T-helper 17 cell (primary cell): Measurements from ENCODE around the gene ZNF654. TPM values are rescaled to one million over a fixed set of nuclear protein-coding genes. Genes with fewer than 3 reads are reported as not detected.
"Not testable (repeated sequence)": the region's sequence is repeated elsewhere in the genome, so short reads cannot be mapped to it uniquely, and the experiment has no call there.

Source experiments
- ATAC-seq: fragments of 150-1000 bp; cut with Tn5 transposase; 2 replicates; pipeline ENCODE4 v1.10.0; 2021; ENCODE audit warnings: mild to moderate bottlenecking, moderate library complexity
- DNase-seq, 3 donors: peaks; one replicate each; pipeline versions ENCODE4 v3.0.0 to v3.0.0-alpha.2; 2020 to 2021
- H3K9me3 ChIP-seq: one replicate; pipeline ENCODE4 v1.7.0; 2013; ENCODE audit warnings: low read length, mild to moderate bottlenecking; ENCODE audit not compliant: control insufficient read depth, poor library complexity, severe bottlenecking
- H3K27ac Mint-ChIP-seq: one replicate; pipeline ENCODE4 v1.8.0; 2022; ENCODE audit warnings: mild to moderate bottlenecking, moderate library complexity, mixed read lengths
- H3K27me3 Mint-ChIP-seq: one replicate; pipeline ENCODE4 v1.8.0; 2022; ENCODE audit warnings: mixed read lengths
- H3K36me3 Mint-ChIP-seq: one replicate; pipeline ENCODE4 v1.8.0; 2022; ENCODE audit warnings: low read depth, mixed read lengths
- H3K4me1 Mint-ChIP-seq: one replicate; pipeline ENCODE4 v1.8.0; 2022; ENCODE audit warnings: mild to moderate bottlenecking, mixed read lengths
- H3K4me3 Mint-ChIP-seq: one replicate; pipeline ENCODE4 v1.8.0; 2022; ENCODE audit warnings: mild to moderate bottlenecking, moderate library complexity, mixed read lengths
- total RNA-seq, 4 donors: library from RNA in 2 of 4; stranded (reverse) in 2 of 4; gene quantifications; one replicate each; pipeline ENCODE4 v1.2.3 and lab custom pipeline; 2022 to 2026

ZNF654 gene
- total RNA-seq, 2 donors from 2014 or later = 12.6 to 16.1 TPM

- ATAC-seq = no peak
Measured at GRCh38 chr3:88082854-88083253, 23.8 kb downstream of the ZNF654 start.

GRCh38 chr3:88084097-88084501 is 25.0 kb downstream of the ZNF654 start:
- peak overlapping the region; percentile 14 for H3K27ac Mint-ChIP-seq
- no peaks in the 10 kb centered on the region for H3K27me3 Mint-ChIP-seq
- DNase-seq (no peak), ATAC-seq (no peak)
- peaks cover 2% of the 10 kb centered on the region for H3K36me3 Mint-ChIP-seq
- H3K9me3 ChIP-seq = no peaks in the 10 kb centered on the region
- peaks cover 25% of the 10 kb centered on the region for H3K4me1 Mint-ChIP-seq
- no peak overlapping the region for H3K4me3 Mint-ChIP-seq

More at GRCh38 chr3:88082854-88083253, 23.8 kb downstream of the ZNF654 start:
- no peaks in the 10 kb centered on the region for H3K9me3 ChIP-seq
- H3K36me3 Mint-ChIP-seq = peaks cover 2% of the 10 kb centered on the region
- DNase-seq = no peak
- H3K4me3 Mint-ChIP-seq = no peak overlapping the region
- no peaks in the 10 kb centered on the region for H3K27me3 Mint-ChIP-seq
- H3K27ac Mint-ChIP-seq = no peak overlapping the region
- peaks cover 35% of the 10 kb centered on the region for H3K4me1 Mint-ChIP-seq

GRCh38 chr3:88090681-88091080 is 31.6 kb downstream of the ZNF654 start:
- H3K36me3 Mint-ChIP-seq = peaks cover 8% of the 10 kb centered on the region
- H3K4me1 Mint-ChIP-seq = peaks cover 3% of the 10 kb centered on the region
- H3K27me3 Mint-ChIP-seq = no peaks in the 10 kb centered on the region
- ATAC-seq (no peak), DNase-seq (no peak)
- no peak overlapping the region for H3K4me3 Mint-ChIP-seq
- no peaks in the 10 kb centered on the region for H3K9me3 ChIP-seq
- H3K27ac Mint-ChIP-seq = no peak overlapping the region

- Mint-ChIP-seq H3K4me3 (no peak overlapping the region), H3K27ac (no peak overlapping the region), H3K27me3 (no peaks in the 10 kb centered on the region), H3K36me3 (peaks cover 8% of the 10 kb centered on the region), H3K4me1 (peaks cover 3% of the 10 kb centered on the region)
- H3K9me3 ChIP-seq = no peaks in the 10 kb centered on the region
- ATAC-seq = no peak
- DNase-seq = no peak
Measured at GRCh38 chr3:88092270-88092669, 33.2 kb downstream of the ZNF654 start.

GRCh38 chr3:88093266-88093665 is 34.2 kb downstream of the ZNF654 start:
- Mint-ChIP-seq H3K4me1 (peaks cover 3% of the 10 kb centered on the region), H3K4me3 (no peak overlapping the region), H3K27ac (no peak overlapping the region), H3K27me3 (no peaks in the 10 kb centered on the region), H3K36me3 (peaks cover 11% of the 10 kb centered on the region)
- DNase-seq (no peak), ATAC-seq (no peak)
- H3K9me3 ChIP-seq = no peaks in the 10 kb centered on the region

GRCh38 chr3:88101142-88101541 is 42.1 kb downstream of the ZNF654 start:
- H3K9me3 ChIP-seq = no peaks in the 10 kb centered on the region
- Mint-ChIP-seq H3K36me3 (peaks cover 3% of the 10 kb centered on the region), H3K4me1 (peaks cover 5% of the 10 kb centered on the region), H3K27ac (no peak overlapping the region), H3K27me3 (no peaks in the 10 kb centered on the region), H3K4me3 (no peak overlapping the region)
- no peak for DNase-seq
- ATAC-seq = no peak

GRCh38 chr3:88105325-88105724 is 46.3 kb downstream of the ZNF654 start:
- H3K9me3 ChIP-seq = no peaks in the 10 kb centered on the region
- H3K4me3 Mint-ChIP-seq = no peak overlapping the region
- no peak overlapping the region for H3K27ac Mint-ChIP-seq
- no peak for DNase-seq
- H3K27me3 Mint-ChIP-seq = no peaks in the 10 kb centered on the region
- peaks cover 16% of the 10 kb centered on the region for H3K4me1 Mint-ChIP-seq
- no peak for ATAC-seq
- no peaks in the 10 kb centered on the region for H3K36me3 Mint-ChIP-seq

GRCh38 chr3:88112289-88112688 is 53.2 kb downstream of the ZNF654 start:
- Mint-ChIP-seq H3K4me3 (no peak overlapping the region), H3K36me3 (peaks cover 4% of the 10 kb centered on the region), H3K27me3 (no peaks in the 10 kb centered on the region), H3K27ac (no peak overlapping the region), H3K4me1 (peaks cover 21% of the 10 kb centered on the region)
- no peaks in the 10 kb centered on the region for H3K9me3 ChIP-seq
- DNase-seq = no peak
- ATAC-seq = no peak

GRCh38 chr3:88113311-88114162 is 54.5 kb downstream of the ZNF654 start:
- H3K9me3 ChIP-seq = no peaks in the 10 kb centered on the region
- Mint-ChIP-seq H3K27ac (no peak overlapping the region), H3K4me1 (peaks cover 20% of the 10 kb centered on the region), H3K36me3 (peaks cover 8% of the 10 kb centered on the region), H3K27me3 (no peaks in the 10 kb centered on the region), H3K4me3 (no peak overlapping the region)
- ATAC-seq (peak; percentile 95), DNase-seq (peak in 2 of 3 donors; percentile 10 to 46)

- ATAC-seq = no peak
- H3K4me1 Mint-ChIP-seq = peaks cover 14% of the 10 kb centered on the region
- no peaks in the 10 kb centered on the region for H3K9me3 ChIP-seq
- no peak overlapping the region for H3K4me3 Mint-ChIP-seq
- H3K27me3 Mint-ChIP-seq = no peaks in the 10 kb centered on the region
- DNase-seq = no peak
- H3K27ac Mint-ChIP-seq = peak overlapping the region; percentile 22
- peaks cover 8% of the 10 kb centered on the region for H3K36me3 Mint-ChIP-seq
Measured at GRCh38 chr3:88114878-88115549, 56.0 kb downstream of the ZNF654 start.

GRCh38 chr3:88117683-88118082 is 58.6 kb downstream of the ZNF654 start:
- DNase-seq (no peak), ATAC-seq (no peak)
- no peaks in the 10 kb centered on the region for H3K9me3 ChIP-seq
- Mint-ChIP-seq H3K4me3 (no peak overlapping the region), H3K4me1 (peaks cover 18% of the 10 kb centered on the region), H3K27me3 (no peaks in the 10 kb centered on the region), H3K36me3 (peaks cover 13% of the 10 kb centered on the region), H3K27ac (peak overlapping the region; percentile 22)

- H3K27me3 Mint-ChIP-seq, H3K27ac Mint-ChIP-seq, H3K9me3 ChIP-seq, DNase-seq, ATAC-seq, H3K4me3 Mint-ChIP-seq: not testable (repeated sequence)
- peaks cover 18% of the 10 kb centered on the region for H3K4me1 Mint-ChIP-seq
- H3K36me3 Mint-ChIP-seq = peaks cover 13% of the 10 kb centered on the region
Measured at GRCh38 chr3:88118603-88119002, 59.5 kb downstream of the ZNF654 start.

GRCh38 chr3:88123526-88123925 is 64.5 kb downstream of the ZNF654 start:
- Mint-ChIP-seq H3K27me3 (no peaks in the 10 kb centered on the region), H3K27ac (no peak overlapping the region), H3K36me3 (peaks cover 8% of the 10 kb centered on the region), H3K4me1 (peaks cover 13% of the 10 kb centered on the region), H3K4me3 (no peak overlapping the region)
- no peaks in the 10 kb centered on the region for H3K9me3 ChIP-seq
- ATAC-seq (no peak), DNase-seq (no peak)
